WTC11 (cell line): Measurements from ENCODE around the gene PDHB.

ENCODE experiments used
- CTCF ChIP-seq: fragments of 200-600 bp; IDR thresholded peaks from 2 replicates; pipeline ENCODE4 v1.8.0; 2022; ENCODE audit warnings: antibody characterized with exemption
- NFE2L1 ChIP-seq: sonication (generic); formaldehyde crosslinking; IDR thresholded peaks from 2 replicates; pipeline ENCODE4 v1.8.1; 2023; ENCODE audit warnings: missing genetic modification reagents

- no peak for TF ChIP-seq NFE2L1
- TF ChIP-seq CTCF: no peak
Measured at GRCh38 chr3:58386626-58387365, 46.8 kb downstream of the PDHB start.
